GM12878 (cell line): Measurements from ENCODE around the gene ECSIT. TPM values are rescaled to one million over a fixed set of nuclear protein-coding genes. Genes with fewer than 3 reads are reported as not detected.

ENCODE experiments used
- ATAC-seq: fragments of 200-7000 bp; cut with Tn5 transposase; 3 replicates; pipeline ENCODE4 v1.9.1; 2020; ENCODE audit warnings: mild to moderate bottlenecking, moderate library complexity
- BruUV-seq: library from RNA; stranded (reverse); fragments of 400-500 nt; replicated peaks from 2 replicates; lab custom pipeline; 2021; lab: Mats Ljungman, UMichigan
- CTCF ChIA-PET: fragments of 300-600 bp; sonication (Branson Sonifier 250); formaldehyde crosslinking; extraction: SDS; loops from one replicate; lab custom pipeline; 2021; ENCODE audit warnings: inconsistent platforms; lab: Yijun Ruan, JAX
- POLR2A ChIA-PET: fragments of 350-600 bp; formaldehyde crosslinking; extraction: SDS; loops from one replicate; lab custom pipeline; 2021; ENCODE audit warnings: inconsistent platforms; lab: Charles Lee
- RAD21 ChIA-PET: fragments of 300-600 bp; sonication (Branson Sonifier 250); formaldehyde crosslinking; loops from one replicate; lab custom pipeline; 2023; ENCODE audit warnings: antibody characterized with exemption; ENCODE audit not compliant: unreplicated experiment; lab: Charles Lee
- SMC1A ChIA-PET: fragments of 300-600 bp; sonication (Branson Sonifier 250); formaldehyde crosslinking; loops from one replicate; lab custom pipeline; 2023; ENCODE audit not compliant: unreplicated experiment, uncharacterized antibody; lab: Charles Lee
- DNase-seq: peaks from one replicate; pipeline ENCODE4 v3.0.0-alpha.2; 2011; ENCODE audit warnings: low read depth, low spot score
- FAIRE-seq: peaks from 3 replicates; lab custom pipeline; 2011; peaks lifted over from hg19 to GRCh38; lab: Jason Lieb, UNC
- H2AFZ ChIP-seq: 2 replicates; pipeline ENCODE4 v1.6.0; 2011; ENCODE audit warnings: low read depth, low read length, control low read depth; ENCODE audit not compliant: control insufficient read depth
- H3K27ac ChIP-seq: 2 replicates; pipeline ENCODE4 v1.5.1; 2011; ENCODE audit warnings: control low read depth; ENCODE audit not compliant: control insufficient read depth, insufficient read depth
- H3K27me3 ChIP-seq, 2 experiments: replicated peaks in 1 of 2; 2 replicates each; pipeline versions ENCODE4 v1.6.0 to v1.6.1; 2011; ENCODE audit warnings: low read length in 1 of 2; ENCODE audit not compliant: control insufficient read depth in 2 of 2, insufficient read depth in 2 of 2
- H3K36me3 ChIP-seq, 2 experiments: 2 replicates each; pipeline ENCODE4 v1.5.1; 2011; ENCODE audit warnings: low read length in 1 of 2; ENCODE audit not compliant: control insufficient read depth in 2 of 2, insufficient read depth in 2 of 2
- H3K4me1 ChIP-seq: 2 replicates; pipeline ENCODE4 v1.6.1; 2011; ENCODE audit warnings: mild to moderate bottlenecking, low read length, moderate library complexity, mixed read lengths; ENCODE audit not compliant: control insufficient read depth, insufficient read depth
- H3K4me2 ChIP-seq: 2 replicates; pipeline ENCODE4 v1.6.0; 2011; ENCODE audit warnings: control low read depth; ENCODE audit not compliant: control insufficient read depth, insufficient read depth
- H3K4me3 ChIP-seq: fragments of 200-600 bp; sonication (generic); 2 replicates; pipeline ENCODE4 v1.5.1; 2016
- H3K79me2 ChIP-seq: 2 replicates; pipeline ENCODE4 v1.6.0; 2011; ENCODE audit warnings: low read length; ENCODE audit not compliant: control insufficient read depth, insufficient read depth
- H3K9ac ChIP-seq: 2 replicates; pipeline ENCODE4 v1.8.0; 2011; ENCODE audit warnings: low read length, control low read depth, mixed read lengths; ENCODE audit not compliant: control insufficient read depth, insufficient read depth
- H3K9me3 ChIP-seq: replicated peaks from 3 replicates; pipeline ENCODE4 v1.5.1; 2011; ENCODE audit warnings: mild to moderate bottlenecking, low read length; ENCODE audit not compliant: control insufficient read depth, insufficient read depth
- H4K20me1 ChIP-seq: 2 replicates; pipeline ENCODE4 v1.6.0; 2011; ENCODE audit not compliant: control insufficient read depth, insufficient read depth
- BCL11A ChIP-seq: IDR thresholded peaks from 2 replicates; pipeline ENCODE4 v1.6.1; 2011; ENCODE audit warnings: low read depth, low read length
- ESRRA ChIP-seq: IDR thresholded peaks from 2 replicates; pipeline ENCODE4 v1.6.1; 2012; ENCODE audit warnings: mild to moderate bottlenecking, low read length, improper control_type of control experiment
- HDGF ChIP-seq: fragments of 450-650 bp; IDR thresholded peaks from 2 replicates; pipeline ENCODE4 v1.6.1; 2016; ENCODE audit warnings: antibody characterized with exemption
- MEF2B ChIP-seq: fragments of 450-650 bp; IDR thresholded peaks from 2 replicates; pipeline ENCODE4 v1.6.1; 2018; ENCODE audit warnings: mild to moderate bottlenecking, moderate library complexity; ENCODE audit not compliant: partially characterized antibody, poor library complexity, severe bottlenecking
- MTA3 ChIP-seq: IDR thresholded peaks from 2 replicates; pipeline ENCODE4 v1.6.1; 2012; ENCODE audit warnings: low read length, inconsistent platforms, borderline replicate concordance
- POLR2AphosphoS2 ChIP-seq: IDR thresholded peaks from 2 replicates; pipeline ENCODE4 v1.6.1; 2011; ENCODE audit warnings: low read depth, mild to moderate bottlenecking, low read length, improper control_type of control experiment, moderate library complexity
- RAD21 ChIP-seq: IDR thresholded peaks from 2 replicates; pipeline ENCODE4 v1.6.1; 2011; ENCODE audit warnings: mild to moderate bottlenecking, low read depth, low read length, moderate library complexity; ENCODE audit not compliant: insufficient read depth
- WGBS: methylation state at CpG from one replicate; pipeline ENCODE4 v1.1.6; 2016; ENCODE audit warnings: low lambda C conversion rate; ENCODE audit not compliant: insufficient replicate concordance, insufficient coverage; ENCODE audit errors: missing lambda C conversion rate; 5-methylcytosine and 5-hydroxymethylcytosine counted together
- in situ Hi-C: fragments of 300-500 bp; cut with MboI; formaldehyde crosslinking; loops from 9 replicates; pipeline ENCODE4 v1.14.3; 2018; ENCODE audit warnings: mixed read lengths
- intact Hi-C: fragments of 100-400 bp; cut with micrococcal nuclease; formaldehyde crosslinking; loops from one replicate; pipeline ENCODE4 v1.14.2; 2022; ENCODE audit not compliant: unreplicated experiment
- polyA plus RNA-seq, 11 experiments: library from polyadenylated mRNA; depleted of rRNA in 4 of 11; unstranded in 6 of 11; stranded (reverse) in 5 of 11; fragments of >200 nt; fragmentation: Nextera tagmentation in 4 of 11; fragmentation: Illumina TruSeq in 1 of 11; extraction: Ambion mirVana in 4 of 11; extraction: Trizol in 1 of 11; gene quantifications; 1 replicate in 1 of 11; 2 replicates in 10 of 11; pipeline versions ENCODE4 v1.2.1 to v1.2.3, GENCODE V29; 2011 to 2016; ENCODE audit warnings: inconsistent platforms in 2 of 11, missing spikeins in 2 of 11, low read depth in 1 of 11
- total RNA-seq, 4 experiments: library from RNA; depleted of rRNA in 3 of 4; stranded (reverse); fragments of >200 nt in 3 of 4; fragmentation: Illumina TruSeq in 1 of 4; extraction: Trizol in 1 of 4; gene quantifications; 2 replicates each; pipeline versions ENCODE4 v1.2.1 to v1.2.3, GENCODE V29; 2013 to 2021
- TF ChIP-seq, protein P1 (sequence below), 3 experiments: IDR thresholded peaks in 2 of 3; conservative IDR thresholded peaks in 1 of 3; 2 replicates each; pipeline ENCODE4 v1.5.1; 2011; ENCODE audit warnings: low read depth in 3 of 3, low read length in 3 of 3, mild to moderate bottlenecking in 3 of 3, control low read depth in 2 of 3, moderate library complexity in 2 of 3, inconsistent platforms in 1 of 3, mixed read lengths in 1 of 3; ENCODE audit not compliant: control insufficient read depth in 2 of 3, insufficient read depth in 1 of 3; ENCODE audit errors: extremely low read depth in 1 of 3

The ECSIT gene
- total and polyA plus RNA-seq, 10 of the 15 experiments (the other 5 are each of a cell fraction or from before 2014, with no cell fraction given): 1.0 to 59.6 (median 41.3) TPM

GRCh38 chr19:11551603-11552235 lies 22.8 kb upstream of the ECSIT start:
- no peak overlapping the region for H3K4me3 ChIP-seq
- FAIRE-seq: no peak
- no peaks in the 10 kb centered on the region for H3K27me3 ChIP-seq
- BruUV-seq: no TSS peak
- WGBS: 95% methylated on average over 26 of the region's 26 CpGs
- H3K9ac ChIP-seq: no peak overlapping the region
- H3K36me3 ChIP-seq: peaks cover 7 to 24% of the 10 kb centered on the region in 2 experiments; a peak in 3 of 4 replicates
- H4K20me1 ChIP-seq: no peaks in the 10 kb centered on the region
- ATAC-seq: peak; percentile 50
- peaks cover 23% of the 10 kb centered on the region for H3K4me1 ChIP-seq
- H3K9me3 ChIP-seq: no peaks in the 10 kb centered on the region
- intact Hi-C loops: no loop called here
- CTCF ChIA-PET: interaction anchor here (0.8 to 1.5 kb wide), 2 partner anchors 15 to 16 kb away, joined by 3 read pairs; no protein-coding TSS in a partner anchor
- no peak overlapping the region for H3K27ac ChIP-seq
- H3K79me2 ChIP-seq: peaks cover 14% of the 10 kb centered on the region
- SMC1A ChIA-PET: no interaction called here
- TF ChIP-seq MTA3 (no peak), MEF2B (no peak), ESRRA (no peak), RAD21 (peak; percentile 30; the same call in 1 of the 2 replicates), HDGF (no peak), BCL11A (no peak), POLR2AphosphoS2 (peak; percentile 60; the same call in 1 of the 2 replicates)
- TF ChIP-seq, protein P1, sequence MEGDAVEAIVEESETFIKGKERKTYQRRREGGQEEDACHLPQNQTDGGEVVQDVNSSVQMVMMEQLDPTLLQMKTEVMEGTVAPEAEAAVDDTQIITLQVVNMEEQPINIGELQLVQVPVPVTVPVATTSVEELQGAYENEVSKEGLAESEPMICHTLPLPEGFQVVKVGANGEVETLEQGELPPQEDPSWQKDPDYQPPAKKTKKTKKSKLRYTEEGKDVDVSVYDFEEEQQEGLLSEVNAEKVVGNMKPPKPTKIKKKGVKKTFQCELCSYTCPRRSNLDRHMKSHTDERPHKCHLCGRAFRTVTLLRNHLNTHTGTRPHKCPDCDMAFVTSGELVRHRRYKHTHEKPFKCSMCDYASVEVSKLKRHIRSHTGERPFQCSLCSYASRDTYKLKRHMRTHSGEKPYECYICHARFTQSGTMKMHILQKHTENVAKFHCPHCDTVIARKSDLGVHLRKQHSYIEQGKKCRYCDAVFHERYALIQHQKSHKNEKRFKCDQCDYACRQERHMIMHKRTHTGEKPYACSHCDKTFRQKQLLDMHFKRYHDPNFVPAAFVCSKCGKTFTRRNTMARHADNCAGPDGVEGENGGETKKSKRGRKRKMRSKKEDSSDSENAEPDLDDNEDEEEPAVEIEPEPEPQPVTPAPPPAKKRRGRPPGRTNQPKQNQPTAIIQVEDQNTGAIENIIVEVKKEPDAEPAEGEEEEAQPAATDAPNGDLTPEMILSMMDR (IDR thresholded peaks at IDR 0.05 in 2 of 3, conservative IDR thresholded peaks at IDR 0.05 in 1 of 3; ENCODE audit: control insufficient read depth in 2 of 3, extremely low read depth in 1 of 3, insufficient read depth in 1 of 3, low read depth in 3 of 3, low read length in 3 of 3): peak; percentile 19 to 48 (median 44); a peak in 3 of 6 replicates
- RAD21 ChIA-PET: interaction anchor here (1.1 kb wide), 1 partner anchor 15 kb away, joined by 3 read pairs; no protein-coding TSS in a partner anchor
- DNase-seq: no peak
- in situ Hi-C loops: no loop called here
- POLR2A ChIA-PET: interaction anchor here (0.5 kb wide), 1 partner anchor 100 kb away, joined by 3 read pairs; no protein-coding TSS in a partner anchor
- no peak overlapping the region for H2AFZ ChIP-seq
- H3K4me2 ChIP-seq: no peak overlapping the region
